Lung microvascular endothelial cell (primary cell): Measurements from ENCODE around the gene PALM. TPM values are rescaled to one million over a fixed set of nuclear protein-coding genes. Genes with fewer than 3 reads are reported as not detected.
"Not testable (repeated sequence)": the region's sequence is repeated elsewhere in the genome, so short reads cannot be mapped to it uniquely, and the experiment has no call there.

Experiments used
- DNase-seq, 2 donors: peaks; one replicate each; pipeline versions ENCODE4 v3.0.0 to v3.0.0-alpha.2; 2010; ENCODE audit warnings: low read depth in 2 of 2
- total RNA-seq: library from RNA; depleted of rRNA; stranded (reverse); fragments of >200 nt; gene quantifications from 2 replicates; pipeline ENCODE4 v1.2.1, GENCODE V29; 2014

PALM gene
- total RNA-seq = 23.1 and 36.9 TPM in 2 replicates

- DNase-seq = peak in 1 of 2 donors; percentile 59
Observed at GRCh38 chr19:708154-709143, at the start of gene PALM. Gene PALM, plus strand, starts transcription at chr19:708935. Its CDS starts 212 bp downstream, at chr19:709147.

- DNase-seq = no peak
Observed at GRCh38 chr19:660793-661426, 47.8 kb upstream of the PALM start.

- peak in 1 of 2 donors; percentile 26 for DNase-seq
Observed at GRCh38 chr19:661427-662196, 47.1 kb upstream of the PALM start.

- DNase-seq = peak; percentile 44 to 66
Observed at GRCh38 chr19:662207-662961, 46.4 kb upstream of the PALM start.

GRCh38 chr19:662962-663681 is 45.6 kb upstream of the PALM start, which contains the start of gene RNF126:
Gene RNF126, minus strand, starts transcription at chr19:663214. Its CDS starts 93 bp downstream, at chr19:663121.
- DNase-seq = peak; percentile 93 to 95

GRCh38 chr19:663682-664117 is 45.0 kb upstream of the PALM start:
- DNase-seq = no peak

- peak; percentile 73 to 84 for DNase-seq
Observed at GRCh38 chr19:664913-665443, 43.8 kb upstream of the PALM start.

- DNase-seq = not testable (repeated sequence)
Observed at GRCh38 chr19:666985-667573, 41.7 kb upstream of the PALM start.

- not testable (repeated sequence) for DNase-seq
Observed at GRCh38 chr19:668675-669434, 39.9 kb upstream of the PALM start.

GRCh38 chr19:670609-671075 is 38.1 kb upstream of the PALM start:
- no peak for DNase-seq

GRCh38 chr19:674282-675151 is 34.2 kb upstream of the PALM start:
- DNase-seq = no peak

- DNase-seq = no peak
Observed at GRCh38 chr19:676007-676338, 32.8 kb upstream of the PALM start.

- no peak for DNase-seq
Observed at GRCh38 chr19:676339-677105, 32.2 kb upstream of the PALM start, which contains the start of gene FSTL3. Gene FSTL3, plus strand, starts transcription at chr19:676392. Its CDS starts 32 bp downstream, at chr19:676424.

- peak; percentile 31 to 69 for DNase-seq
Observed at GRCh38 chr19:677201-677600, 31.5 kb upstream of the PALM start.

GRCh38 chr19:677601-678436 is 30.9 kb upstream of the PALM start:
- DNase-seq = no peak
